D721Med (cell line): Measurements from ENCODE around the gene MED31.
"Not testable (repeated sequence)": the region's sequence is repeated elsewhere in the genome, so short reads cannot be mapped to it uniquely, and the experiment has no call there.

Experiments
- DNase-seq: peaks from one replicate; pipeline ENCODE4 v3.0.0; 2011; ENCODE audit warnings: low spot score; ENCODE audit not compliant: insufficient read length
- FAIRE-seq: peaks from 2 replicates; lab custom pipeline; 2011; peaks lifted over from hg19 to GRCh38; lab: Jason Lieb, UNC
- TF ChIP-seq, protein P1 (sequence below): IDR thresholded peaks from 2 replicates; pipeline ENCODE4 v1.5.1; 2012; ENCODE audit warnings: mild to moderate bottlenecking, control low read depth; ENCODE audit not compliant: insufficient read depth; ENCODE audit errors: missing control alignments

Gene MED31

GRCh38 chr17:6596941-6597340 is 54.5 kb downstream of the MED31 start:
- DNase-seq, result no peak
- FAIRE-seq, result no peak
- TF ChIP-seq, protein P1, sequence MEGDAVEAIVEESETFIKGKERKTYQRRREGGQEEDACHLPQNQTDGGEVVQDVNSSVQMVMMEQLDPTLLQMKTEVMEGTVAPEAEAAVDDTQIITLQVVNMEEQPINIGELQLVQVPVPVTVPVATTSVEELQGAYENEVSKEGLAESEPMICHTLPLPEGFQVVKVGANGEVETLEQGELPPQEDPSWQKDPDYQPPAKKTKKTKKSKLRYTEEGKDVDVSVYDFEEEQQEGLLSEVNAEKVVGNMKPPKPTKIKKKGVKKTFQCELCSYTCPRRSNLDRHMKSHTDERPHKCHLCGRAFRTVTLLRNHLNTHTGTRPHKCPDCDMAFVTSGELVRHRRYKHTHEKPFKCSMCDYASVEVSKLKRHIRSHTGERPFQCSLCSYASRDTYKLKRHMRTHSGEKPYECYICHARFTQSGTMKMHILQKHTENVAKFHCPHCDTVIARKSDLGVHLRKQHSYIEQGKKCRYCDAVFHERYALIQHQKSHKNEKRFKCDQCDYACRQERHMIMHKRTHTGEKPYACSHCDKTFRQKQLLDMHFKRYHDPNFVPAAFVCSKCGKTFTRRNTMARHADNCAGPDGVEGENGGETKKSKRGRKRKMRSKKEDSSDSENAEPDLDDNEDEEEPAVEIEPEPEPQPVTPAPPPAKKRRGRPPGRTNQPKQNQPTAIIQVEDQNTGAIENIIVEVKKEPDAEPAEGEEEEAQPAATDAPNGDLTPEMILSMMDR, result no peak

GRCh38 chr17:6596511-6596910 is 54.9 kb downstream of the MED31 start:
- FAIRE-seq (no peak), DNase-seq (no peak)
- TF ChIP-seq, protein P1, result no peak

GRCh38 chr17:6596081-6596480 is 55.3 kb downstream of the MED31 start:
- no peak for DNase-seq
- no peak for FAIRE-seq
- TF ChIP-seq, protein P1, result no peak

GRCh38 chr17:6593371-6593770 is 58.0 kb downstream of the MED31 start:
- not testable (repeated sequence) for FAIRE-seq

More at GRCh38 chr17:6593371-6593770, 58.0 kb downstream of the MED31 start:
- not testable (repeated sequence) for DNase-seq
